HAP-1 (cell line): Measurements from ENCODE around the gene UTS2R.
"Not testable (repeated sequence)": the region's sequence is repeated elsewhere in the genome, so short reads cannot be mapped to it uniquely, and the experiment has no call there.

ENCODE experiments used
- DNase-seq, 2 experiments: peaks; one replicate each; pipeline ENCODE4 v3.0.0-alpha.2; 2016 to 2020; ENCODE audit warnings: low spot score in 2 of 2
- H3K27me3 ChIP-seq: fragments of 250-450 bp; sonication (Bioruptor Pico); 2 replicates; pipeline ENCODE4 v1.5.1; 2020; ENCODE audit warnings: low read depth, mild to moderate bottlenecking, moderate library complexity
- H3K36me3 ChIP-seq: fragments of 250-450 bp; sonication (Bioruptor Pico); replicated peaks from 2 replicates; pipeline ENCODE4 v1.5.1; 2020; ENCODE audit warnings: mild to moderate bottlenecking
- H3K4me1 ChIP-seq: fragments of 250-450 bp; sonication (Bioruptor Pico); 2 replicates; pipeline ENCODE4 v1.5.1; 2020; ENCODE audit warnings: mild to moderate bottlenecking
- H3K4me3 ChIP-seq: fragments of 250-450 bp; sonication (Bioruptor Pico); 2 replicates; pipeline ENCODE4 v1.5.1; 2020; ENCODE audit warnings: mild to moderate bottlenecking, moderate library complexity
- H3K9me3 ChIP-seq: fragments of 250-450 bp; sonication (Bioruptor Pico); 2 replicates; pipeline ENCODE4 v1.5.1; 2020; ENCODE audit warnings: mild to moderate bottlenecking, moderate library complexity
- in situ Hi-C: fragments of 300-500 bp; cut with MboI; formaldehyde crosslinking; loops from 3 replicates; pipeline ENCODE4 v1.14.3; 2020; ENCODE audit warnings: low sequenced_read_pairs, inconsistent platforms, mixed read lengths

The UTS2R gene

GRCh38 chr17:82355770-82356427, 15.7 kb upstream of the UTS2R start:
- in situ Hi-C loops = no loop called here
- H3K36me3 ChIP-seq = no peaks in the 10 kb centered on the region
- DNase-seq = no peak
- no peaks in the 10 kb centered on the region for H3K27me3 ChIP-seq
- no peak overlapping the region for H3K4me3 ChIP-seq
- no peaks in the 10 kb centered on the region for H3K9me3 ChIP-seq
- peaks cover 7% of the 10 kb centered on the region for H3K4me1 ChIP-seq

DNA sequence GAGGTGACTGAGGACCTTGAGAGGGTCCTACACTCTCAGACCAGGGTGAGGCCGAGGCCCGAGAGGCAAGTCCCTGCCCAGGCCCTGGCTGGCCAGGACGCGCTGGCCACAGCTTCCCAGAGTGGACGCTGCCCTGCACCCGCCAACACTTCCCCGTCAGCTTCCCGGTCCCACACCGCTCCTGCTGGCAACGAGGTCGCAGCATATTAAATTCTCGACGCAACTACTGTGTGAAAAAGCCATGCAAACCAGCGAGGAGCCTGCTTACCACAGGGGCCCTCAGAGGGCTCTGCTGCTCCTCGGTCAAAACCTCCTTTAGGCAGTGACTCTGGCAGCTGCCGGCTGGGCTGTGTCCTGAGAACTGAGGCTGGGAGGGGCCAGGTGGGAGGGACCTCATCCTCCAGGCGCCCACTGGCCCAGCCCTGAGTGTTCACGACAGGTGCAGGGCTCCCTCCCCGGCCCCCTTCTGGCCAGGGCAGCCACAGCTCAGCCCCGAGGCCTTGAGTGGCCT, 14.7 kb upstream of the UTS2R start:
- no peaks in the 10 kb centered on the region for H3K27me3 ChIP-seq
- DNase-seq = no peak
- peaks cover 7% of the 10 kb centered on the region for H3K4me1 ChIP-seq
- H3K9me3 ChIP-seq = no peaks in the 10 kb centered on the region
- in situ Hi-C loops = no loop called here
- no peaks in the 10 kb centered on the region for H3K36me3 ChIP-seq
- H3K4me3 ChIP-seq = no peak overlapping the region

GRCh38 chr17:82357394-82357793, 14.2 kb upstream of the UTS2R start:
- H3K4me1 ChIP-seq = peaks cover 7% of the 10 kb centered on the region
- DNase-seq = no peak
- H3K4me3 ChIP-seq = no peak overlapping the region
- in situ Hi-C loops = no loop called here
- H3K27me3 ChIP-seq = no peaks in the 10 kb centered on the region
- no peaks in the 10 kb centered on the region for H3K36me3 ChIP-seq
- no peaks in the 10 kb centered on the region for H3K9me3 ChIP-seq

- no peak within 1 kb of the TSS for H3K4me3 ChIP-seq
- in situ Hi-C loops = no loop called here
These were observed 12.9 kb upstream of the UTS2R start, which contains the start of gene TEX19 for GRCh38 chr17:82358465-82359350. Gene TEX19, plus strand, starts transcription at chr17:82359247. Its CDS starts 2,904 bp downstream, at chr17:82362151.

DNA sequence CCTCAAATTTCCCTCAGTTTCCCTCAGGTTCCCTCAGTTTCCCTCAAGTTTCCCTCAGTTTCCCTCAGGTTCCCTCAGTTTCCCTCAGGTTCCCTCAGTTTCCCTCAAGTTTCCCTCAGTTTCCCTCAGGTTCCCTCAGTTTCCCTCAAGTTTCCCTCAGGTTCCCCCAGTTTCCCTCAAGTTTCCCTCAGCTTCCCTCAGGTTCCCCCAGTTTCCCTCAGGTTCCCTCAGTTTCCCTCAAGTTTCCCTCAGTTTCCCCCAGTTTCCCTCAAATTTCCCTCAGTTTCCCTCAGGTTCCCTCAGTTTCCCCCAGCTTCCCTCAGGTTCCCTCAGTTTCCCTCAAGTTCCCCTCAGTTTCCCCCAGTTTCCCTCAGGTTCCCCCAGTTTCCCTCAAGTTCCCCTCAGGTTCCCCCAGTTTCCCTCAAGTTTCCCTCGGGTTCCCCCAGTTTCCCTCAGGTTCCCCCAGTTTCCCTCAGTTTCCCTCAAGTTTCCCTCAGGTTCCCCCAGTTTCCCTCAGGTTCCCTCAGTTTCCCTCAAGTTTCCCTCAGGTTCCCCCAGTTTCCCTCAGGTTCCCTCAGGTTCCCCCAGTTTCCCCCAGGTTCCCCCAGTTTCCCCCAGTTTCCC, 12.0 kb upstream of the UTS2R start:
- H3K9me3 ChIP-seq, in situ Hi-C loops, H3K4me1 ChIP-seq, H3K4me3 ChIP-seq, H3K27me3 ChIP-seq, DNase-seq, H3K36me3 ChIP-seq: not testable (repeated sequence)

More at GRCh38 chr17:82358465-82359350, 12.9 kb upstream of the UTS2R start, which contains the start of gene TEX19:
- no peaks in the 10 kb centered on the region for H3K9me3 ChIP-seq
- no peaks in the 10 kb centered on the region for H3K27me3 ChIP-seq
- H3K4me1 ChIP-seq = peaks cover 7% of the 10 kb centered on the region
- peak in 1 of 2 experiments; percentile 43 for DNase-seq
- no peaks in the 10 kb centered on the region for H3K36me3 ChIP-seq

DNA sequence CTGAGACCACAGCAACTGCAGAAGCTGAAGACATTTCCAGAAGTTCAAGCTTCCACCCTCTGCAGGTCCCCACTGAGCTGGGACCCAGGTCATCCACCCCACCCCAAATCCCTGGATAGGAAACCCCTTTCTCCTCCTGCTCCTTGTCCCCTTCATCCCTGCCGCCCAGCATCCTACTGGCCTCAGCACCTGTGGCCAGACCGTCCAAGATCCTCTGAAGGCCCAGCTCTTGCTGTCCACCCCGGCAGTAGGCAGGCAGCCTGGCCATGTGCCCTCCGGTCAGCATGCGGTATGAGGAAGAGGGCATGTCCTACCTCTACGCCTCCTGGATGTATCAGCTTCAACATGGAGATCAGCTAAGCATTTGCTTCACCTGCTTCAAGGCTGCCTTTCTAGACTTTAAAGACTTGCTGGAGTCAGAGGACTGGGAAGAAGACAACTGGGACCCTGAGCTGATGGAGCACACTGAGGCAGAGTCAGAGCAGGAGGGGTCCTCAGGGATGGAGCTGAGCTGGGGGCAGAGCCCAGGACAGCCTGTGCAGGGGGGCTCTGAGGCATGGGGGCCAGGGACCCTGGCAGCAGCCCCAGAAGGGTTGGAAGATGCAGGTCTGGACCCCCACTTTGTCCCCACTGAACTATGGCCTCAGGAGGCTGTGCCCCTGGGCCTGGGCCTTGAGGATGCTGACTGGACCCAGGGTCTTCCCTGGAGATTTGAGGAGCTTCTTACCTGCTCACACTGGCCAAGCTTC, 9.5 kb upstream of the UTS2R start:
- Histone ChIP-seq H3K36me3 (no peaks in the 10 kb centered on the region), H3K4me1 (peaks cover 7% of the 10 kb centered on the region), H3K27me3 (no peaks in the 10 kb centered on the region), H3K4me3 (no peak overlapping the region), H3K9me3 (no peaks in the 10 kb centered on the region)
- no peak for DNase-seq
- in situ Hi-C loops = no loop called here

- no peak overlapping the region for H3K4me3 ChIP-seq
- H3K4me1 ChIP-seq = no peaks in the 10 kb centered on the region; the same call in 1 of the 2 replicates
- in situ Hi-C loops = no loop called here
- no peaks in the 10 kb centered on the region for H3K27me3 ChIP-seq
- no peaks in the 10 kb centered on the region for H3K36me3 ChIP-seq
- no peak for DNase-seq
- no peaks in the 10 kb centered on the region for H3K9me3 ChIP-seq
These were observed 5.8 kb upstream of the UTS2R start for GRCh38 chr17:82365606-82366295.

GRCh38 chr17:82366749-82367148, 4.8 kb upstream of the UTS2R start:
- H3K27me3 ChIP-seq = no peaks in the 10 kb centered on the region
- no peak overlapping the region for H3K4me3 ChIP-seq
- no peaks in the 10 kb centered on the region for H3K9me3 ChIP-seq
- H3K4me1 ChIP-seq = no peaks in the 10 kb centered on the region; the same call in 1 of the 2 replicates
- in situ Hi-C loops = no loop called here
- H3K36me3 ChIP-seq = no peaks in the 10 kb centered on the region
- DNase-seq = no peak

- no peak overlapping the region for H3K4me3 ChIP-seq
- in situ Hi-C loops = no loop called here
- H3K9me3 ChIP-seq = no peaks in the 10 kb centered on the region
- H3K27me3 ChIP-seq = no peaks in the 10 kb centered on the region
- DNase-seq = peak; percentile 18 to 69
- no peaks in the 10 kb centered on the region for H3K36me3 ChIP-seq
- H3K4me1 ChIP-seq = no peaks in the 10 kb centered on the region; the same call in 1 of the 2 replicates
These were observed 3.6 kb upstream of the UTS2R start for GRCh38 chr17:82367724-82368524.

DNA sequence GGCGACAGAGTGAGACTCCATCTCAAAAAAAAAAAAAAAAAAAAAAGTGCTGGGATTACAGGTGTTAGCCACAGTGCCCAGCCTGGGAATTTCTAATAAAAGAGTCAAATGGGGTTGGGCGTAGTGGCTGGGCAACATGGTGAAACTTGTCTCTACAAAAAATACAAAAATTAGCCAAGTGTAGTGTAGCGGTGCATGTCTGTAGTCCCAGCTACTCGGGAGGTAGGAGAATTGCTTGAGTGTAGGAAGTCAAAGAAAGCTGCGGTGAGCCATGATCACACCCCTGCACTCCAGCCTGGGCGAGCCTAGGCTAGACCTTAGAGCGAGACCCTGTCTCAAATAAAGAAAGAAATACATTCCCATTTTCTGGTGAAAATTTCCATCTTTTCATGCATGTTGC, 2.4 kb upstream of the UTS2R start:
- in situ Hi-C loops = no loop called here
- no peaks in the 10 kb centered on the region for H3K36me3 ChIP-seq
- H3K4me3 ChIP-seq = no peak overlapping the region
- DNase-seq = no peak
- H3K9me3 ChIP-seq = no peaks in the 10 kb centered on the region
- H3K4me1 ChIP-seq = no peaks in the 10 kb centered on the region; the same call in 1 of the 2 replicates
- H3K27me3 ChIP-seq = no peaks in the 10 kb centered on the region

DNA sequence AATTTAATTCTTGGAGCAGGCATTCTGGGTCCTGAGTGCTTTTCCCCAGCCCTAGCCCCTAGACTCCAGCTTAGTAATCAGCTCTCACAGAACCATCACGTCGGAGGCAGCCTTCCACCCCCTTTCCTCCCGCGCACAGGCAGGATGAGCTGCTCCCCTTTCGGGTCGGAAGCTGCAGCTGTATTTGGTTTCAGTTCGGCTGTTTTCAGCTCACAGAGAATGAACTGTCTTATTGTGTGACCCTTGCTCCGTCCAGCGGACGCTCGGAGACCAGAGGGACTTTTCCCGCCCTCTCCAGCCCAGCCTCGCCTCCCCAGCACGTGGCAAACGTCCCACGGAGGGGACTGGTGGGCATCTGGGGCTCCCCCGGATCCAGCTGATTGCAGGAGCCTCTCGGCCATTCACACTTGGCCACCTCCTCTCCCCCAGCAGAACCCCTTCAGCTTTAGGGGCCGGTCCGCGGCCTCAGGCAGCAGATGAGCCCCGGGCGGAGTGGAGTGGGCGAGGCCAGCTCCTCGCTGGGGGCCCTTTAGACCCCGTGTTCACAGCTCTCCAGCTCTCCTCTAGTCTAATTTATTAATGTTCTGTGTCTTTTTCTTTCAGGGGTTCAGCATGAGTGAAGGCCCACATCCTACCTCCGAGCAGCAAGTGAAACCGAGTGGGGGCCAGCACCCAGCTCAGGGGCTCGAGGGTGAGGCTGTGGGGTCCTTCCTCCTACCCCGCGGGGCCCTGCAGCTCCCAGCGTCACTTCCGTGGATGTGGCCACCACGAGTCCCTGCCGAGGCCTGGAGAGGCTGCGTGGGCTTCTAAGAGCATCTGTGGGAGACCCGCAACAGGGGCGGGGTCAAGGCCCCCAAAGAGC, 863 bp upstream of the UTS2R start:
- in situ Hi-C loops = no loop called here
- H3K4me3 ChIP-seq = no peak overlapping the region
- H3K27me3 ChIP-seq = no peaks in the 10 kb centered on the region
- no peaks in the 10 kb centered on the region; the same call in 1 of the 2 replicates for H3K4me1 ChIP-seq
- no peaks in the 10 kb centered on the region for H3K9me3 ChIP-seq
- no peaks in the 10 kb centered on the region for H3K36me3 ChIP-seq
- DNase-seq = no peak
